Amniotic epithelial cell (primary cell): ENCODE results near the gene OGDHL.

Source experiments
- DNase-seq: peaks from one replicate; pipeline ENCODE4 v3.0.0-alpha.2; 2010; ENCODE audit warnings: low read depth

Gene OGDHL

GRCh38 chr10:49689882-49690510, 72.1 kb downstream of the OGDHL start:
- no peak for DNase-seq

DNA sequence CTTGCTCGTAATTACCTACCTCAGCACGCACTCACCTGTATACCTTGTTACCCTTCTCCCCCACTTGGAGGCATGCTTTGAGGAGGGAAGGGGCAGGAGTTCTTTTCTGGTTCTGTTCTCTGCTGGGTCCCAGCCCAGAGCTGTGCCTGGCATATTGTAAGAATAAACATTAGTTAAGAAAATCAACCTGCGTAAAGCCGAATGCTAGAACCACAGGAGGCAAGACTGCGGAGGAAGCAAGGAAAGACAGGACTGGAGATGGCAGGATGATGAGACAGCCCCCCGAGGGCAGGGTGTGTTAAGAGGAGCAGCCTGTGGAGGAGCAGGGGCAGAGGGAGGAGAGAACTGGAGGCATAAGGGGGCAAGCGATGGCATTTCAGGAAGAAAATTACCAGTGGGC, 73.2 kb downstream of the OGDHL start:
- DNase-seq: no peak

DNA sequence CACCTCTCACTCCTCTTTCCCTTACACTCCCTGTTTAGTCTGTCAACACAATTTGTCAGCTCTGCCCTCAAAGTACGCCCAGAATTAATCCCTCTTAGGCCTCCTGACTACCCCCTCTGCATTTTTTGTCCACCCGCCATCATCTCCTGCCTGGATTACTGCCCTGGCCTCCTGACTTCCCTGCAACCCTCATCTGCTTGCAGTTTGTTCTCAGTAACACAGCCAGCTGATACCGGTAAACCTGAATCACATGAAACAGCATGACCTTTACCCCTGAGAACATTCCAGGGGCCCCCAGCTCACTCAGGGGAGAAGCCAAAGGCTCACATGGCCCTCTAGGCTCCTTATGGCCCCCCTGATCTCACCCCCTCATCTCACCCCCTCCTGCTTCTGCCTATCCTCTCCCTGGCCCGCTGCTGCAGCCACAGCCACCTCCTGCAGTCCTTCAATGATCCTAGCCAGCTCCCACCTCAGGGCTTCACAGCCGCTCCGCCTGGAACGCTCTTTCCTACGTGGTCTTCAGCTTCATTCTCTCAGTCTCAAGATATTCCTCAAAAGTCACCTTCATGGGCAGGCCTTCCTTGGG, 73.8 kb downstream of the OGDHL start:
- DNase-seq: no peak

DNA sequence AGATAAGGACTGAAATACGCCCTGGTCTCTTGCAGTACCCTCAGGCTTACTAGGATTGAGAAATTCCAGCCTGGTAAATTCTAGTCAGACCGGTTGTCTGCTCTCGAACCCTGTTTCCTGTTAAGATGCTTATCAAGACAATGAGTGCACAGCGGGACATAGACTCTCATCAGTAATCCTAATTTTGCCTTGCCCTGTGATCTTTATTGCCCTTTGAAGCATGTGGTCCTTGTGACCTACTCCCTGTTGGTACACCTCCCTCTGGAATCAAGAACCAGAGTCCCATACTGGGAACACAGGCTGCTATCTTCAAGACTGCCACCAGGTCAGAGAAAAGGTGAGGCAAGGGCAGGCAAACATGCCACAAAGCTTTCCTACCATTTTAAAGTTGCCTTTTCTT, 75.5 kb downstream of the OGDHL start:
- DNase-seq: no peak
